Kidney epithelial cell (primary cell): ENCODE measurements around the gene NHEJ1. TPM values are rescaled to one million over a fixed set of nuclear protein-coding genes. Genes with fewer than 3 reads are reported as not detected.

Experiments used
- DNase-seq: peaks from one replicate; pipeline ENCODE4 v3.0.0-alpha.2; 2010; ENCODE audit warnings: low read depth
- H3K27me3 ChIP-seq: 2 replicates; pipeline ENCODE4 v1.6.0; 2011; ENCODE audit warnings: low read length; ENCODE audit not compliant: control insufficient read depth, insufficient read depth
- H3K36me3 ChIP-seq: 2 replicates; pipeline ENCODE4 v1.5.1; 2011; ENCODE audit warnings: low read length; ENCODE audit not compliant: control insufficient read depth, insufficient read depth
- H3K4me3 ChIP-seq: 2 replicates; pipeline ENCODE4 v1.5.1; 2011; ENCODE audit warnings: low read depth, mild to moderate bottlenecking, control low read depth, low read length
- total RNA-seq: library from RNA; depleted of rRNA; stranded (reverse); fragments of >200 nt; gene quantifications from 2 replicates; pipeline ENCODE4 v1.2.3, GENCODE V29; 2015
- TF ChIP-seq, protein P1 (sequence below): IDR thresholded peaks from 2 replicates; pipeline ENCODE4 v1.5.1; 2011; ENCODE audit warnings: mild to moderate bottlenecking, moderate library complexity, low read length, control low read depth, inconsistent platforms; ENCODE audit not compliant: insufficient read depth, poor library complexity, severe bottlenecking

Gene NHEJ1
- total RNA-seq, 1 donor from 2014 or later = 16.1 TPM

DNA sequence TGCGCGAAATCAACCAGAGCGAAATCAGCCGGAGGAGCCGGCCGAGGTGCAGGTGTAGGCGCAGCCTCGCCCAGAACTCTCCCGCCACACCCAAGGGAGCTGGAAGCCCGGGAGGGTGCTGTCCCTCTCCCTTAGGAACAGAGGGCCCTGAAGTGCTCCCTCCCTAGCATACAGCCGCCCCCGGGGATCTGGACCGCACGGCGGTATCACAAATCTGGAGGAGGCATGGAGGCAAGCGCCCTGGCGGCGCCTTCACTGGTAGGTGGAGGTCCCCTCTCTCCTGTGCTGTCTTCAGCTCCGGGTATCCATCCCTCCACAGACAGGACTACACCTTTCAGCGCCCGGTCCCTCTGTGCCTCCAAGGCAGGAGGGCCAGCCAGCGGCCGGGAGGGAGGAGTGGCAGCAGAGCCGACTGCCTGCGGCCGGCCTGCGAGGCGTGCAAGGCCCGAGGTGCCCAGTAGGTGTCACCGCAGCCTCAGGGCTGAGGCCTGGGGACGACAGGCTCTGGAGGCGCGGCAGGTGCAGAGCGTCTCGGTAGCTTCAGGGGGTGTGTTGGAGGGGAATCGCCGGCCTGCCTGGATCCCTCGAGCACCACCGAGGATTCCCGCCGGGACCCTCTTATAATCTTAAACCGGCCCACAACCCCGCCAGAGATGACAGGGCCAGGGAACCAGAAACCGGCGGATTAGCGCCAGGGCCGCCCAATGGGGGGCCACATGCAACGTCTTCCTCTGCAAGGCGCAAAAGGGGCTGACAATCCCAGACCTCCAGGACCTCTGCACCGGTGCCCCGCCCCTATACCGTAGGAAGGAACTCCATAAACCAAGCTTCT, 102.7 kb downstream of the NHEJ1 start:
- peaks cover 76% of the 10 kb centered on the region for H3K27me3 ChIP-seq
- no peaks in the 10 kb centered on the region for H3K36me3 ChIP-seq
- DNase-seq = no peak
- TF ChIP-seq, protein P1, sequence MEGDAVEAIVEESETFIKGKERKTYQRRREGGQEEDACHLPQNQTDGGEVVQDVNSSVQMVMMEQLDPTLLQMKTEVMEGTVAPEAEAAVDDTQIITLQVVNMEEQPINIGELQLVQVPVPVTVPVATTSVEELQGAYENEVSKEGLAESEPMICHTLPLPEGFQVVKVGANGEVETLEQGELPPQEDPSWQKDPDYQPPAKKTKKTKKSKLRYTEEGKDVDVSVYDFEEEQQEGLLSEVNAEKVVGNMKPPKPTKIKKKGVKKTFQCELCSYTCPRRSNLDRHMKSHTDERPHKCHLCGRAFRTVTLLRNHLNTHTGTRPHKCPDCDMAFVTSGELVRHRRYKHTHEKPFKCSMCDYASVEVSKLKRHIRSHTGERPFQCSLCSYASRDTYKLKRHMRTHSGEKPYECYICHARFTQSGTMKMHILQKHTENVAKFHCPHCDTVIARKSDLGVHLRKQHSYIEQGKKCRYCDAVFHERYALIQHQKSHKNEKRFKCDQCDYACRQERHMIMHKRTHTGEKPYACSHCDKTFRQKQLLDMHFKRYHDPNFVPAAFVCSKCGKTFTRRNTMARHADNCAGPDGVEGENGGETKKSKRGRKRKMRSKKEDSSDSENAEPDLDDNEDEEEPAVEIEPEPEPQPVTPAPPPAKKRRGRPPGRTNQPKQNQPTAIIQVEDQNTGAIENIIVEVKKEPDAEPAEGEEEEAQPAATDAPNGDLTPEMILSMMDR = peak; percentile 88
- no peak overlapping the region for H3K4me3 ChIP-seq

DNA sequence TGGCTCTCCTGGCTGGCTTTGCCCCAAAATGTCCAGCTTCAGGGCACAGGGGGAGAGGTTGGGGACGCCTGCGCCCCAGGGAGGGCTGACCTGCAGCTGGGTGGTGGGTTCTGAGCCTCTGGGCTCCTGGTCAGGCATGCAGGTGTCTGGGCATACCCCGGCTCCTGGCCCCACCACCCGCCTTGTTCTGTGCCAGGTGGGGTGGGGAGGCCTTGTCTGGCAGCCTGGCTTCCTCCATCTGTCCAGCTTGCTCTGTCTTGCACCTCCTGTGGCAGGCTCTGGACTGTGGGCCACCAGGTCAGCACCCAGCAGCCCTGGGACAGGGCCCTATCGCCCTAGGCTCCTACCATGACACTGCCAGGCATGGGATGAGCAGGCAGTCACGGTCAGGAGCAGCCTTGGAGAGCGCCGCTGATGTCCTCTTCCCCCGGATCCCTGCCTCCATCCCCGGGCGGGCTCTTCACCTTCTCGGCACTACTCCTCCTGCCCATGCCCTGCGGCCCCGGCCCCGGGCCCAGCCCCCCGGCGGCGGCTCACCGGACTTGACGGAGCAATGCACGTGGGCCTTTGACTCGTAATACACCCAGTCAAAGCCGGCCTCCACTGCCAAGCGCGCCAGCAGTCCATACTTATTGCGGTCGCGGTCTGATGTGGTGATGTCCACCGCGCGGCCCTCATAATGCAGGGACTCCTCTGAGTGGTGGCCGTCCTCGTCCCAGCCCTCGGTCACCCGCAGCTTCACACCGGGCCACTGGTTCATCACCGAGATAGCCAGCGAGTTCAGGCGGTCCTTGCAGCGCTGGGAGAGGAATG, 103.5 kb downstream of the NHEJ1 start:
- Histone ChIP-seq H3K4me3 (no peak overlapping the region), H3K36me3 (no peaks in the 10 kb centered on the region), H3K27me3 (peaks cover 77% of the 10 kb centered on the region)
- no peak for DNase-seq
- TF ChIP-seq, protein P1 = no peak

DNA sequence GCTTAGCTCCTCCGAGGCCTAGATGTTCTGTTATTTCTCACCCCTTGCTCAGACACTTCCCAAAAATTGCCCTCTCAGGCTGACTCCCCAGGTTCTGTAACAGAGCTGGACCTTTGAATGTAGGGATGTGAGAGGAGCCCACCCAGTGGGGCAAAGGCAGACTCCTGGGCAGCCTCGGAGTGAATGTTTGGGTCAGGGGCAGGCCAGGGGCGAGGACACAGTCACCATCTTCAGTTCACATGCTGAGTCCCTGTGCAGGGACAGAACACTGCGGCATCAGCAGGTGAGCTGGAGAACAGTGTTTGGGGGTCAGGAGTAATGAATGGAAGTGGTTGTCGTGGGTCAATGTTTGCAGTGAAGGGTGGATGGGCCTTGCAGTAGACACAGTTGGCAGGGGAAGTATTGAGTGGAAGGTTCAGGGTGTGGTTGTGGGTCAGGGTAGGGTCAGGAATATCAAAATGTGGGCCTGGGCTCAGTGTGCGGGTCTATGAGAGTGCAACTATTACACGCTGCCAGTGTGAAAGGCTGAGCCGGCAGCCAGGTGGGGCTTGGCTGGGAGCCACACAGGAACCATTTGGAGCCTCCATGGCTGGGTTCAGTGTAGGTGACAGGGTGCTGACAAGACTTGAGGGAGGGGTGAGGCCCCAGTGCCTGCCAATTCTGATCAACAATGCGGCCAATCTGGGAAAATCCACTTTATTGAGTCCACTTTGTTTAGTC, 104.3 kb downstream of the NHEJ1 start:
- no peaks in the 10 kb centered on the region for H3K36me3 ChIP-seq
- TF ChIP-seq, protein P1 = no peak
- no peak for DNase-seq
- H3K27me3 ChIP-seq = peaks cover 74% of the 10 kb centered on the region
- H3K4me3 ChIP-seq = no peak overlapping the region

DNA sequence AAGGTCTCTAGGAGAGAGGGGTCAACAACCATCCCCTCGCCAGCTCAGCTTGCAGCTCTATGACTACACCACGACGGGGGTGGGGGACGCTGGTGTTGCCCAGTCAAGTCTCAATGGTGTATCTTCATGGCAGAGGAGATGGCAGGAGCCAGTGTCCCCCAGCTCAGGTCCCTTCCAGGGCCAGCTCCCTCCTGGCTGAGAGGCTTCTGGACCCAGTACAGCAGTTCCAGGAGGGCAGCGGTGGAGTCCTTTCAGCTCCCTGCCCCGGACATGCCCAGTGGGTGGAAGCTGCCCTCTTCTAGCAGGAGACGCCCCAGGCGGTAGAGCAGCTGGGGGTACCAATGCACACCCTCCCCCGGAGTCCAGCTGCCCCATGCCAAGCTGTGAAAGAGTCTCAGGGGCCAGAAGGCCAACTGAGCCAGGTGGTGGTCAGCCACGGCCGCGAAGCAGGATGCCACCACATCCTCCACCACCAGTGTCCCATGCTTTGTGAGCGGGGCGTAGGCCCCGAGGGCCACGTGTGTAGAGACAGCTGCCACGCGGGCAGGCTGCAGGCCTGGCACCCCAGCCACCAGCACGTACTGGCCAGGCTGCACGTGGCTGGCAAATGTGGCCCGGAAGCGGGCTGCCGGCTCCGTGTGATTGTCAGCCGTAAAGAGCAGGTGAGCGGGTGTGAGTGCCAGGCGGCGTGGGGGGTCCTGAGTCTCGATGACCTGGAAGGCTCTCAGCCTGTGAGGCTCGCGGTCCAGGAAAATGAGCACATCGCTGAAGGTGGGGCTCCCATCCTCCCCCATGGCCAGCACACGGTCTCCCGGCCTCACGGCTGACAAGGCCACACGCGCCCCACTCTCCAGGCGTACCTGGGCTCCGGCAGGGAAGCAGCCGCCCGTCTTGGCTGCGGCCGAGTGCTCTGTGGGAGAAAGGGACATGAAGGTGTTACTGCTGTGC, 105.4 kb downstream of the NHEJ1 start:
- Histone ChIP-seq H3K4me3 (no peak overlapping the region), H3K27me3 (peaks cover 68% of the 10 kb centered on the region), H3K36me3 (no peaks in the 10 kb centered on the region)
- TF ChIP-seq, protein P1 = no peak
- DNase-seq = no peak

DNA sequence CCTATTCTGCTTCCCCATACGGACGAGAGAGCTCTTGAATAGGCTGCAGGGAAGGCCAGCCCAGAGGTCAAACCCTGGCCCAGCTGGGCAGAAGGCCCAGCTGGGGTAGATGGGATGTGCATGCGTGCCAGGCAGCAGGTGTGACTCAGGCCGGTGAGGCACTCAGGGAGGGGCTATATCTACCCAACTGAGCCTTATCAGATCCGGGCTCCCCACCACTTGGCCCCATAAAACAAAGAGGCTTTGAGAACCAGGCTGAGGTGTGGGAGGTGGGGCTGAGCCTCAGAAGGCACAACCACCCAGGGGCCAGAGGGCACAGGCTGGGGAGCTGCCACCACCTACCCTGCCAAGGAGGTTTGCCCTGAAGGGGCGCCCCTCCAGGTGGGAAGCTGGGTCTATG, 111.3 kb downstream of the NHEJ1 start:
- H3K4me3 ChIP-seq = no peak overlapping the region
- DNase-seq = no peak
- H3K27me3 ChIP-seq = peaks cover 12% of the 10 kb centered on the region
- TF ChIP-seq, protein P1 = no peak
- no peaks in the 10 kb centered on the region for H3K36me3 ChIP-seq
